GM19438 (cell line): ENCODE data around the gene BMAL2.

Source experiments
- ATAC-seq: cut with Tn5 transposase; IDR thresholded peaks from one replicate; pipeline ENCODE4 v1.9.1; 2021; ENCODE audit warnings: low read depth; ENCODE audit not compliant: unreplicated experiment

Gene BMAL2

DNA sequence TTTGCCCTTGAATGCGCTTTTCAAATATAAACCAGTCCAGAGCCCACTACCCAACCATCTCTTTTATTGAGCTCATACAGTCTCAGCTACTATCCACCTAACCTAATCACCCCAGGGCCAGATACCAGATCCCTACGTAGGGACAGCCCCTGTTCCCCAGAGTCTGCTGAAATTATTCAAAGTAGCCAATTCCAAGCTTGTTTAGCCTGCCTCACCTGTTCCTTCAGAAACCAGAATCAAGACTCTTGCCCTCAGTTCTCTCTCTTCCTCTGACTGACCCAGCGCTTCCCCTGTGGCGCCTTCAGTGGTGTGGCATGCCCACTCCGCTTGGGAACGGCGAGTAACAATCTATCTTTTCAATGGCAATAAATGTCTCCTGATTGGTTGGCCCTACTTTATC lies 18.8 kb downstream of the BMAL2 start:
- no peak for ATAC-seq

DNA sequence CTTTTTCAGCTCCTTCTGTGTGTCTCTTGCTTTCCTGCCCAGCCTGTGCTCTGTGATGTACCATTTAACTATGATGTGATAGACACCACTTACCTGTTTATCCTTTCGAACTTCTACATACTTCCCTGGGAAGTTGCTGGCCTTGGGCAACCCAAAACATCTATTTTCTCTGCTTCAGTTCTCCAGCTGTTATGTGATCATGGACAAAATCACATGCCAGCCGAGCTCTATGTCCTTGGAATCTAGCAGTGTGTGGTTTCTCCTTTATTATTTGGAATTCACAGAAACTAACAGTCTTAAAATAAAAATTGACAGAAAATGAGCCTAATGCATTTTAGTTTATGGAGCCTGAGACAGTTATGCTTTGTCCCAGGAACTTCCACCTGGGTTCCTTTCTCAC lies 22.9 kb downstream of the BMAL2 start:
- no peak for ATAC-seq

DNA sequence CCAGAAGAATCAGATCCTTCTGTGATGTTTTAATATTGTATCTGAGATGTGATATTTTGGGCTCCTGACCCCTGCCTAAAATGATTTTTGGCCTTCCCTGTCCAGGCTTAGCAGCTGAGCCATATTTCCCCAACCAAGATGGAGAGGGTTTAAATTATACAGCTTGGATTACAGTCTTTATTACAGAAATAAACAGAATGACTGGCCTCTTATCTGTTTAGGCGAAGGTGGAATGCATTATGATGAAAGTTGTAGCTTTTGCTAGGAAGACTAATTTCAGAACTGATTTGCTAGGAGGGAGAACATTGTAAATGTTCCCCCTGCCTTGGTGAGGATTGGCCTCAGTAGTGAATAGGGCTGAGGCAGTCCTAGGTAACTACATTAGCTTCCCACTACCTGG lies 23.3 kb downstream of the BMAL2 start:
- no peak for ATAC-seq

DNA sequence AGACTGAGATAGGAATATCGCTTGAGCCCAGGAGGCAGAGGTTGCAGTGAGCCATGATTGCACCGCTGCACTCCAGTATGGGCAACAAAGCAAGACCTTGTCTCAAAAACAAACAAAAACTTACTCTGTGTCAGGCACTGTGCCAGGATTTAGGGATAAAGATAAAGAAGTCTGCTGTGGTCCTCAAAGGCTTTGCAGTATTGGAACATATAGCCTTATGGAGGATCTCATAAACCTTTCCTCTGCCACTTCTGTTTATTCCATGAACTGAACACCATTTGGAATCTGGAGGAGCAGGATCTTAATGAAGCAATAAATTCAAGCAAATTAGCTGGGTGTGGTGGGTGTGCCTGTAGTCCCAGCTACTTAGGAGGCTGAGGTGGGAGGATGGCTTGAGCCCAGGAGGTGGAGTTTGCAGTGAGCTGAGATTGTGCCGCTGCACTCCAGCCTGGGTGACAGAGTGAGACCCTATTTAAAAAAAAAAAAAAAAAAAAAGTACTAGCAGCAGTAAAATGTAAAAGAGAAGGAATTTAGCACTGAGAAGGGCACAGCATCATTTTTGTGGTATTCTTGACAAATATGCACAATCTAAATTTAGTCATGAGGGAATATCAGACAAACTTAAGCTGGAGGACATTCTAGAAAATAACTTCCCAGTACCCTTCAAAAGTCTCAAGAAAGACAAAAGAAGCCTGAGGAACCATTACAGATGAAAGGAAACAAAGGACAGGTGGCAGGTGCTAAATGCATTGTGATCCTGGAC lies 27.1 kb downstream of the BMAL2 start:
- ATAC-seq, result no peak

DNA sequence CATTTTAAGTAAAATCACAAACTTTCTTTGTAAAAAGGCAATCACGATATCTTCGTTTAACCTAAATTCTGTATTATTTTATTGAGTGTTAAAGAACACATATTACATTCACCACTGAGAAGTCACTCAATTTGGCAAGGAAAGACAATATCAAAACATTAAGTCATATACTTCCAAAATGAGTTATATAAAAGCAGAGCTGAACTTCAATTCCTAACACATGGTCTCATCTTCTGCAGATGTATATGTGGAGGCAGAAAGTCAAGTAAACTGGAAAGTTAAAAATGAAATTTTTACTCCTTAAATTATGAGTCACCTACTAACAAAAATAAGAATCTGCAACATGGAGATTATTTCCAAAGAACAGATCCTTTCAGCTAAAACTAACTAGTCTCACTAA lies 28.7 kb downstream of the BMAL2 start:
- no peak for ATAC-seq

DNA sequence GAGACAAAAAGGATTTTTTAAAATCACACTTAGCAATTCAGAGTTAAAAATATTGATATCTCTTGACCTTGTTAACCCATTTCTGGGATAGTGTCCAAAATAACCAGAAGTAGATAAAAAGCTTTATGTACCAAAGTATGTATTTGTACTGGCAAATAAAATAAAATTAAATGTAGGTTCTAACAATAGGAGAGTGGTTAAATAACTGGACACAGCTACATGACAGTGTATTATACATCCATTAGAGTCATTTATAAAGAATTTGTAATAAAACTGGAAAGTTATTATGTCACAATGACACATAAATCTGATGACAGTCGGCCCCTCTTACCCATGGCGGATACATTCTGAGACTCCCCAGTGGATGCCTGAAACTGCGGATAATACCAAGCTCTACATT lies 34.0 kb downstream of the BMAL2 start:
- no peak for ATAC-seq

DNA sequence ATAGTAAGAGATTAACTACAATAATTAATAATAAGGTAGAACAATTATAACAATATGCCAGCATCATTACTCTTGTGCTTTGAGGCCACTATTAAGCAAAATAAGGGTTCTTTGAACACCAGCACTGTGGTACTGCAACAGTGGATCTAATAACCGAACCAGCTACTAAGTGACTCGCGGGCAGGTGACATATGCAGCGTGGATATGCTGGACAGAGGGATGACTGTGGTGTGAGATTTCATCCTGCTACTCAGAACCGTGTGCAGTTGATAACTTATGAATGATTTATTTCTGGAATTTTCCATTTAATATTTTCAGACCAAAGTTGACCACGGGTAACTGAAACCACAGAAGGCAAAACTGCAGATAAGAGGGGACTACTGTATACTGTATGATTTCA lies 34.4 kb downstream of the BMAL2 start:
- ATAC-seq, result no peak

DNA sequence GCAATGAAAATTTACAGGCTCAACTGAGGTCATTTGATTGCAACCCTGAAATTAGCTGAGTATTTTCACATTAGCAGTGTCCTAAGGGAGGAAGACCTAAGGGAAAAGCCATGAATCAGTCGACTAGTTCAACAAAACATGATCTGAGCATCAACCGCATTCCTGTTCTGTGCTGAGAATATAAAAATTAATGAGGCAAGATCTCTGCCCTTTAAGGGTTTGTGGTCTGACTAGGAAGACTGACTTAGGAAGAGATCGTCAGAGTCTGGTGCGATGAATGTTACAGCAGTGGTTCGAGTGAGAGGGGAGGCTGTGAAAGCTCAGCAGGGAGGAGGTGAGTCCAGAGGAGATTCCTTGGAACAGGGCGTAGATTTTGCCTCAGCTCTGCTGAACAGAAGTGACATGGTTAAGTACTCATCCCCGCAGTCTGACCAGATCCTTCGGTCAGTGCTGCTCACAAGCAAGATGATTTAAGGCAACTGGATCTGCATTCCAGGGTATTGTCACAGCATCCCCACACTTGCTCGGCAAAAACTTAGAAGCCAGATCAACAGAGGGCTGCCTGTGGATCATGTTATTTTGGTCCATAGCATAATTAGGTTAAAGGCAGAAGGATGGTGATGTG lies 49.6 kb downstream of the BMAL2 start:
- no peak for ATAC-seq
